ENCODE measurements around the gene CKAP4. TPM values are rescaled to one million over a fixed set of nuclear protein-coding genes. Genes with fewer than 3 reads are reported as not detected.

Gene CKAP4
- total and polyA plus RNA-seq, 10 of the 15 experiments (the other 5 are each of a cell fraction or from before 2014, with no cell fraction given): 0.39 to 23.6 (median 11.1) TPM

- TF ChIP-seq RELB (IDR thresholded peaks at IDR 0.05; ENCODE audit: low read depth) (no peak), CUX1 (IDR thresholded peaks at IDR 0.05; ENCODE audit: insufficient replicate concordance, low read depth, low read length) (no peak), PRDM15 (CRISPR knock-in tag; IDR thresholded peaks at IDR 0.05) (no peak)
Measured at GRCh38 chr12:106243620-106244019, 4.2 kb downstream of the CKAP4 start (continued).
